GM23248 (cell line): ENCODE data around the gene GRIN2C. TPM values are rescaled to one million over a fixed set of nuclear protein-coding genes. Genes with fewer than 3 reads are reported as not detected.

ENCODE experiments used
- DNase-seq: peaks from one replicate; pipeline ENCODE4 v3.0.0-alpha.2; 2015
- H2AFZ ChIP-seq: fragments of 200-600 bp; sonication (generic); 2 replicates; pipeline ENCODE4 v1.6.1; 2016; ENCODE audit warnings: antibody characterized with exemption
- H3F3A ChIP-seq: fragments of 200-600 bp; sonication (generic); 2 replicates; pipeline ENCODE4 v1.6.1; 2016; ENCODE audit warnings: mild to moderate bottlenecking, antibody characterized with exemption, mixed run types; ENCODE audit not compliant: insufficient read depth
- H3K27ac ChIP-seq: fragments of 200-600 bp; sonication (generic); 2 replicates; pipeline ENCODE4 v1.5.1; 2016; ENCODE audit warnings: mild to moderate bottlenecking
- H3K27me3 ChIP-seq: fragments of 200-600 bp; sonication (generic); replicated peaks from 2 replicates; pipeline ENCODE4 v1.6.1; 2016; ENCODE audit warnings: mild to moderate bottlenecking; ENCODE audit not compliant: insufficient read depth
- H3K36me3 ChIP-seq: fragments of 200-600 bp; sonication (generic); 2 replicates; pipeline ENCODE4 v1.6.1; 2016; ENCODE audit warnings: low read depth, mild to moderate bottlenecking
- H3K4me1 ChIP-seq: fragments of 200-600 bp; sonication (generic); 2 replicates; pipeline ENCODE4 v1.6.1; 2016; ENCODE audit warnings: mild to moderate bottlenecking; ENCODE audit not compliant: insufficient read depth
- H3K4me2 ChIP-seq: fragments of 200-600 bp; sonication (generic); one replicate; pipeline ENCODE4 v1.6.1; 2016; ENCODE audit warnings: mild to moderate bottlenecking; ENCODE audit not compliant: unreplicated experiment
- H3K4me3 ChIP-seq: fragments of 200-600 bp; sonication (generic); 2 replicates; pipeline ENCODE4 v1.5.1; 2016; ENCODE audit warnings: mild to moderate bottlenecking
- H3K79me2 ChIP-seq: fragments of 200-600 bp; sonication (generic); 2 replicates; pipeline ENCODE4 v1.6.1; 2016; ENCODE audit warnings: mild to moderate bottlenecking; ENCODE audit not compliant: insufficient read depth
- H3K9ac ChIP-seq: fragments of 200-600 bp; sonication (generic); 2 replicates; pipeline ENCODE4 v1.6.1; 2016; ENCODE audit warnings: mild to moderate bottlenecking
- H3K9me2 ChIP-seq: fragments of 200-600 bp; sonication (generic); 2 replicates; pipeline ENCODE4 v1.6.1; 2016; ENCODE audit warnings: mixed run types, mild to moderate bottlenecking, moderate library complexity; ENCODE audit not compliant: insufficient read depth
- H3K9me3 ChIP-seq: fragments of 200-600 bp; sonication (generic); one replicate; pipeline ENCODE4 v1.6.1; 2017; ENCODE audit warnings: low read depth
- H4K20me1 ChIP-seq: fragments of 200-600 bp; sonication (generic); 2 replicates; pipeline ENCODE4 v1.6.0; 2016; ENCODE audit not compliant: insufficient read depth
- EZH2 ChIP-seq: fragments of 200-600 bp; sonication (generic); IDR thresholded peaks from 2 replicates; pipeline ENCODE4 v1.6.1; 2018; ENCODE audit warnings: antibody characterized with exemption, mild to moderate bottlenecking; ENCODE audit not compliant: insufficient read depth, poor library complexity, severe bottlenecking
- EZH2phosphoT487 ChIP-seq: fragments of 200-600 bp; sonication (generic); IDR thresholded peaks from 2 replicates; pipeline ENCODE4 v1.6.1; 2018; ENCODE audit warnings: antibody characterized with exemption, moderate library complexity, mild to moderate bottlenecking, low read depth; ENCODE audit not compliant: insufficient read depth
- WGBS, 2 experiments: methylation state at CpG; one replicate each; pipeline ENCODE4 v1.1.6; 2015 to 2017; ENCODE audit warnings: low lambda C conversion rate in 2 of 2, low coverage in 1 of 2; ENCODE audit errors: missing lambda C conversion rate in 2 of 2; 5-methylcytosine and 5-hydroxymethylcytosine counted together
- in situ Hi-C: fragments of 300-500 bp; cut with MboI; formaldehyde crosslinking; loops from 2 replicates; pipeline ENCODE4 v1.15.0; 2020
- polyA plus RNA-seq: library from polyadenylated mRNA; unstranded; fragments of >200 nt; fragmentation: Nextera tagmentation; extraction: Ambion mirVana; gene quantifications from 2 replicates; pipeline ENCODE4 v1.2.1, GENCODE V29; 2016
- total RNA-seq: library from RNA; depleted of rRNA; stranded (reverse); fragments of >200 nt; shearing (Covaris generic); gene quantifications from 2 replicates; pipeline ENCODE4 v1.2.3, GENCODE V29; 2014; rRNA removed

The GRIN2C gene
- total and polyA plus RNA-seq, 2 experiments from 2014 or later: not detected

DNA sequence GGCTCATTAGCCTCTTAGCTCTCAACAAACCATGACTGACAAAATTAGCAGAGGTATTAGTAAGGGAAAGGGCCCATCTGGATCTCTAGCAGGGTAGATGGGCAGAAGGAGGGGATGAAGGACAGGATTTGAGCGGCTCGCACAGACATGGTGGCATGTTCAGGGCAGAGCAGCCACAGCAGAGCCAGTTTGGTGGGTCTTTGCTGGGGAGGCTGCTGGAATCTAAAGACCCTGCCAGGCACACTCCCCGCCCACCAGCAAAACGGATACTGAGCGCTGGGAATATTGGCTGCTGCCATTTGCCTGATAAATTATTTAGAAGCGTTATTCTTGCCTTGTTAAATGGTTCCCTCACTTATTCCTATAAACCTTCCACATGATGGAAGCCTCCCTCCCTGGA, 62.8 kb downstream of the GRIN2C start:
- H3F3A ChIP-seq: peaks cover 5% of the 10 kb centered on the region; the same call in 1 of the 2 replicates
- H3K36me3 ChIP-seq: no peaks in the 10 kb centered on the region; the same call in 1 of the 2 replicates
- H3K4me1 ChIP-seq: peaks cover 7% of the 10 kb centered on the region
- in situ Hi-C loops: no loop called here
- H3K9ac ChIP-seq: no peak overlapping the region
- H4K20me1 ChIP-seq: no peaks in the 10 kb centered on the region
- DNase-seq: no peak
- no peak overlapping the region for H3K4me2 ChIP-seq
- no peak overlapping the region for H2AFZ ChIP-seq
- H3K4me3 ChIP-seq: no peak overlapping the region
- H3K79me2 ChIP-seq: no peaks in the 10 kb centered on the region
- H3K9me2 ChIP-seq: no peaks in the 10 kb centered on the region
- H3K9me3 ChIP-seq: no peaks in the 10 kb centered on the region
- no peaks in the 10 kb centered on the region for H3K27me3 ChIP-seq
- WGBS, 2 experiments: 97 to 99% methylated on average over 6 of the region's 6 CpGs
- no peak overlapping the region for H3K27ac ChIP-seq
- TF ChIP-seq EZH2phosphoT487 (no peak), EZH2 (no peak)

DNA sequence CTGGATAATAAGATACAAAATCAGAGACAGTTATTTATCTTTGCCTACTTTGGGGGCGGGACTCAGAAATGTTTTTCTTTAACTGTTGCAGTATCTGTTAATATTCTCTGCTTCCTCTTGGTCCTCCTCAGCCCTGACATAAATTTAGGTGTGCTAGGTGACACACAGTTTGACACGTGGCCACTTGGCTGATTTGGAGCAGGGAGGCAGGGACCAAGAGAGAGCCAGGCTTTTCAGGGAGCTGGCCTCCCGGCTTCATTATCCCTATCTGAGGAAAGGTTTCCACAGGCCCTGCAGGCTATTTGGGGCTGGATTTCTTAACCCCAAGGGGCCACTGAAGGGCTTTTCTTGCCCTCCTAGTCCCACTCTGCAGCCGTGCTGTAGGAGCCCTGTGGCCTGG, 63.5 kb downstream of the GRIN2C start:
- H3K27ac ChIP-seq: no peak overlapping the region
- H3K4me2 ChIP-seq: no peak overlapping the region
- no peak overlapping the region for H3K4me3 ChIP-seq
- H4K20me1 ChIP-seq: no peaks in the 10 kb centered on the region
- no peak overlapping the region for H2AFZ ChIP-seq
- DNase-seq: no peak
- in situ Hi-C loops: no loop called here
- H3K9me3 ChIP-seq: no peaks in the 10 kb centered on the region
- H3F3A ChIP-seq: peaks cover 5% of the 10 kb centered on the region; the same call in 1 of the 2 replicates
- H3K36me3 ChIP-seq: no peaks in the 10 kb centered on the region; the same call in 1 of the 2 replicates
- H3K9ac ChIP-seq: no peak overlapping the region
- H3K79me2 ChIP-seq: no peaks in the 10 kb centered on the region
- no peaks in the 10 kb centered on the region for H3K27me3 ChIP-seq
- no peaks in the 10 kb centered on the region for H3K9me2 ChIP-seq
- no peak for TF ChIP-seq EZH2
- no peak for TF ChIP-seq EZH2phosphoT487
- H3K4me1 ChIP-seq: peaks cover 7% of the 10 kb centered on the region
- WGBS, 2 experiments: 97 to 99% methylated on average over 4 of the region's 4 CpGs

GRCh38 chr17:74795327-74796020, 64.2 kb downstream of the GRIN2C start:
- Histone ChIP-seq H3K27ac (no peak overlapping the region), H3K4me3 (no peak overlapping the region), H4K20me1 (no peaks in the 10 kb centered on the region), H3K9me3 (no peaks in the 10 kb centered on the region), H3K36me3 (no peaks in the 10 kb centered on the region; the same call in 1 of the 2 replicates), H3K27me3 (no peaks in the 10 kb centered on the region), H2AFZ (no peak overlapping the region), H3K4me1 (peaks cover 7% of the 10 kb centered on the region), H3K9me2 (no peaks in the 10 kb centered on the region), H3K4me2 (no peak overlapping the region), H3K9ac (no peak overlapping the region), H3K79me2 (no peaks in the 10 kb centered on the region), H3F3A (peaks cover 5% of the 10 kb centered on the region; the same call in 1 of the 2 replicates)
- TF ChIP-seq EZH2phosphoT487 (no peak), EZH2 (no peak)
- DNase-seq: no peak
- in situ Hi-C loops: no loop called here
- WGBS, 2 experiments: 93 to 95% methylated on average over 18 of the region's 18 CpGs

DNA sequence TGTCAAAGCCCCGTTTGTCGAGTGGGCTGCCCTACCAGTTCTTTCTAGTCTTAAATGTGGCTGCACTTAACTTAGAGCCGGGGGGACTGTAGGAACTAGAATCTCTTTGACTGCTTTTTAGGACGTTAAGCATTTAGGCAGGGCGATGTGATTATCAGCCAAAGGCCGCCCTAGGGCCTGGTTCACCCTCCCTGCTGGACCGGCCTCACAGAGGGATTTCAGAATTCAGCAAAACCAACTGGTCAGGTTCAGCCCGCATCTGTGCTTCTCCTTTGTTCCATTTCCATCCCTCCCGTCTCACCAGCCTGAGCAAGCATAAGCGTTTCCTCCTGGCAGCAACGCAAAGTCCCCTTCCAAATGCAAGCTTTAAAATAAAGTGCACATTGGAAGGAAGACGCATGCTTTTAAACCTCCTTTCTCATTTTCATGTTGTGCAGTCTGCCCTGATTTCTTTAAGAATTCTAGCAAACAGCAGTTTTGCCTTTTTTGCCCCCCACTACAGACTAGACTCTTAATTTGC, 67.0 kb downstream of the GRIN2C start:
- Histone ChIP-seq H3F3A (no peaks in the 10 kb centered on the region), H3K36me3 (no peaks in the 10 kb centered on the region; the same call in 1 of the 2 replicates), H3K27ac (no peak overlapping the region), H3K9ac (no peak overlapping the region), H3K4me1 (no peaks in the 10 kb centered on the region), H4K20me1 (no peaks in the 10 kb centered on the region), H3K79me2 (no peaks in the 10 kb centered on the region), H3K27me3 (no peaks in the 10 kb centered on the region), H2AFZ (no peak overlapping the region), H3K9me3 (no peaks in the 10 kb centered on the region), H3K9me2 (no peaks in the 10 kb centered on the region), H3K4me2 (no peak overlapping the region), H3K4me3 (no peak overlapping the region)
- no peak for TF ChIP-seq EZH2
- in situ Hi-C loops: no loop called here
- WGBS, 2 experiments: 91 to 93% methylated on average over 12 of the region's 12 CpGs
- no peak for DNase-seq

Other genes starting within 250 kb of the GRIN2C start
- not detected in 2 replicates for gene CD300E, start 236.1 kb downstream of the GRIN2C start, total RNA-seq
- gene CD300E, start 236.1 kb downstream of the GRIN2C start, polyA plus RNA-seq: not detected in 2 replicates
- gene CD300LF, start 147.0 kb downstream of the GRIN2C start, total RNA-seq: not detected in 2 replicates
- not detected in 2 replicates for gene CD300LF, start 147.0 kb downstream of the GRIN2C start, polyA plus RNA-seq
- gene RAB37, start 122.6 kb downstream of the GRIN2C start, total RNA-seq: 0.11 TPM in 1 of 2 replicates, not detected in the other
- gene RAB37, start 122.6 kb downstream of the GRIN2C start, polyA plus RNA-seq: not detected in 2 replicates
- 6.6 and 8.0 TPM in 2 replicates for gene NHERF1, start 111.3 kb downstream of the GRIN2C start, total RNA-seq
- 9.1 and 9.4 TPM in 2 replicates for gene NHERF1, start 111.3 kb downstream of the GRIN2C start, polyA plus RNA-seq
- gene NAT9, start 83.5 kb downstream of the GRIN2C start, total RNA-seq: 23.6 and 26.4 TPM in 2 replicates
- 31.0 and 34.6 TPM in 2 replicates for gene NAT9, start 83.5 kb downstream of the GRIN2C start, polyA plus RNA-seq
- 19.0 and 21.2 TPM in 2 replicates for gene FDXR, start 13.1 kb upstream of the GRIN2C start, total RNA-seq
- gene FDXR, start 13.1 kb upstream of the GRIN2C start, polyA plus RNA-seq: 14.2 and 15.3 TPM in 2 replicates
- gene FADS6, start 33.7 kb upstream of the GRIN2C start, total RNA-seq: not detected in 2 replicates
- not detected in 2 replicates for gene FADS6, start 33.7 kb upstream of the GRIN2C start, polyA plus RNA-seq
- not detected in 2 replicates for gene USH1G, start 63.4 kb upstream of the GRIN2C start, total RNA-seq
- gene USH1G, start 63.4 kb upstream of the GRIN2C start, polyA plus RNA-seq: not detected in 2 replicates
- gene OTOP2, start 64.4 kb upstream of the GRIN2C start, total RNA-seq: not detected in 2 replicates
- gene OTOP2, start 64.4 kb upstream of the GRIN2C start, polyA plus RNA-seq: not detected in 2 replicates
- not detected in 2 replicates for gene OTOP3, start 76.0 kb upstream of the GRIN2C start, total RNA-seq
- gene OTOP3, start 76.0 kb upstream of the GRIN2C start, polyA plus RNA-seq: not detected in 2 replicates
- not detected in 2 replicates for gene HID1, start 112.9 kb upstream of the GRIN2C start, total RNA-seq
- not detected in 2 replicates for gene HID1, start 112.9 kb upstream of the GRIN2C start, polyA plus RNA-seq
- gene CDR2L, start 127.7 kb upstream of the GRIN2C start, total RNA-seq: 23.9 and 31.4 TPM in 2 replicates
- gene CDR2L, start 127.7 kb upstream of the GRIN2C start, polyA plus RNA-seq: 18.0 and 18.4 TPM in 2 replicates
- 35.6 and 52.4 TPM in 2 replicates for gene MRPL58, start 152.8 kb upstream of the GRIN2C start, total RNA-seq
- gene MRPL58, start 152.8 kb upstream of the GRIN2C start, polyA plus RNA-seq: 41.5 TPM in 2 replicates
- 215 and 287 TPM in 2 replicates for gene ATP5PD, start 187.1 kb upstream of the GRIN2C start, total RNA-seq
- gene ATP5PD, start 187.1 kb upstream of the GRIN2C start, polyA plus RNA-seq: 511 and 522 TPM in 2 replicates
- 19.9 and 25.5 TPM in 2 replicates for gene KCTD2, start 187.3 kb upstream of the GRIN2C start, total RNA-seq
- 6.5 and 7.7 TPM in 2 replicates for gene KCTD2, start 187.3 kb upstream of the GRIN2C start, polyA plus RNA-seq
- gene SLC16A5, start 228.1 kb upstream of the GRIN2C start, total RNA-seq: 10.6 and 11.1 TPM in 2 replicates
- gene SLC16A5, start 228.1 kb upstream of the GRIN2C start, polyA plus RNA-seq: 4.8 and 5.4 TPM in 2 replicates